GM12878 (cell line): ENCODE measurements around the gene RAD51B. TPM values are rescaled to one million over a fixed set of nuclear protein-coding genes. Genes with fewer than 3 reads are reported as not detected.

Experiments
- ATAC-seq: fragments of 200-7000 bp; cut with Tn5 transposase; 3 replicates; pipeline ENCODE4 v1.9.1; 2020; ENCODE audit warnings: mild to moderate bottlenecking, moderate library complexity
- BruUV-seq: library from RNA; stranded (reverse); fragments of 400-500 nt; replicated peaks from 2 replicates; lab custom pipeline; 2021; lab: Mats Ljungman, UMichigan
- CTCF ChIA-PET: fragments of 300-600 bp; sonication (Branson Sonifier 250); formaldehyde crosslinking; extraction: SDS; loops from one replicate; lab custom pipeline; 2021; ENCODE audit warnings: inconsistent platforms; lab: Yijun Ruan, JAX
- POLR2A ChIA-PET: fragments of 350-600 bp; formaldehyde crosslinking; extraction: SDS; loops from one replicate; lab custom pipeline; 2021; ENCODE audit warnings: inconsistent platforms; lab: Charles Lee
- RAD21 ChIA-PET: fragments of 300-600 bp; sonication (Branson Sonifier 250); formaldehyde crosslinking; loops from one replicate; lab custom pipeline; 2023; ENCODE audit warnings: antibody characterized with exemption; ENCODE audit not compliant: unreplicated experiment; lab: Charles Lee
- SMC1A ChIA-PET: fragments of 300-600 bp; sonication (Branson Sonifier 250); formaldehyde crosslinking; loops from one replicate; lab custom pipeline; 2023; ENCODE audit not compliant: unreplicated experiment, uncharacterized antibody; lab: Charles Lee
- DNase-seq: peaks from one replicate; pipeline ENCODE4 v3.0.0-alpha.2; 2011; ENCODE audit warnings: low read depth, low spot score
- FAIRE-seq: peaks from 3 replicates; lab custom pipeline; 2011; peaks lifted over from hg19 to GRCh38; lab: Jason Lieb, UNC
- H2AFZ ChIP-seq: 2 replicates; pipeline ENCODE4 v1.6.0; 2011; ENCODE audit warnings: low read depth, low read length, control low read depth; ENCODE audit not compliant: control insufficient read depth
- H3K27ac ChIP-seq: 2 replicates; pipeline ENCODE4 v1.5.1; 2011; ENCODE audit warnings: control low read depth; ENCODE audit not compliant: control insufficient read depth, insufficient read depth
- H3K27me3 ChIP-seq, 2 experiments: replicated peaks in 1 of 2; 2 replicates each; pipeline versions ENCODE4 v1.6.0 to v1.6.1; 2011; ENCODE audit warnings: low read length in 1 of 2; ENCODE audit not compliant: control insufficient read depth in 2 of 2, insufficient read depth in 2 of 2
- H3K36me3 ChIP-seq, 2 experiments: 2 replicates each; pipeline ENCODE4 v1.5.1; 2011; ENCODE audit warnings: low read length in 1 of 2; ENCODE audit not compliant: control insufficient read depth in 2 of 2, insufficient read depth in 2 of 2
- H3K4me1 ChIP-seq: 2 replicates; pipeline ENCODE4 v1.6.1; 2011; ENCODE audit warnings: mild to moderate bottlenecking, low read length, moderate library complexity, mixed read lengths; ENCODE audit not compliant: control insufficient read depth, insufficient read depth
- H3K4me2 ChIP-seq: 2 replicates; pipeline ENCODE4 v1.6.0; 2011; ENCODE audit warnings: control low read depth; ENCODE audit not compliant: control insufficient read depth, insufficient read depth
- H3K4me3 ChIP-seq: fragments of 200-600 bp; sonication (generic); 2 replicates; pipeline ENCODE4 v1.5.1; 2016
- H3K79me2 ChIP-seq: 2 replicates; pipeline ENCODE4 v1.6.0; 2011; ENCODE audit warnings: low read length; ENCODE audit not compliant: control insufficient read depth, insufficient read depth
- H3K9ac ChIP-seq: 2 replicates; pipeline ENCODE4 v1.8.0; 2011; ENCODE audit warnings: low read length, control low read depth, mixed read lengths; ENCODE audit not compliant: control insufficient read depth, insufficient read depth
- H3K9me3 ChIP-seq: replicated peaks from 3 replicates; pipeline ENCODE4 v1.5.1; 2011; ENCODE audit warnings: mild to moderate bottlenecking, low read length; ENCODE audit not compliant: control insufficient read depth, insufficient read depth
- H4K20me1 ChIP-seq: 2 replicates; pipeline ENCODE4 v1.6.0; 2011; ENCODE audit not compliant: control insufficient read depth, insufficient read depth
- BCL3 ChIP-seq: IDR thresholded peaks from 2 replicates; pipeline ENCODE4 v1.6.1; 2011; ENCODE audit warnings: borderline replicate concordance, low read depth, mild to moderate bottlenecking, moderate library complexity, low read length; ENCODE audit not compliant: insufficient read depth, poor library complexity, severe bottlenecking
- DPF2 ChIP-seq: fragments of 450-650 bp; IDR thresholded peaks from 2 replicates; pipeline ENCODE4 v1.6.1; 2017; ENCODE audit warnings: mild to moderate bottlenecking
- GATAD2B ChIP-seq: fragments of 450-650 bp; conservative IDR thresholded peaks from 2 replicates; pipeline ENCODE4 v1.6.1; 2017; ENCODE audit warnings: low read depth, mild to moderate bottlenecking, moderate library complexity
- HDAC6 ChIP-seq: fragments of 200-600 bp; sonication (generic); IDR thresholded peaks from one replicate; pipeline ENCODE4 v1.8.0; 2017; ENCODE audit warnings: antibody characterized with exemption; ENCODE audit not compliant: unreplicated experiment
- IRF4 ChIP-seq: IDR thresholded peaks from 2 replicates; pipeline ENCODE4 v1.6.1; 2011; ENCODE audit warnings: low read depth, low read length
- PAX8 ChIP-seq: fragments of 450-650 bp; IDR thresholded peaks from 2 replicates; pipeline ENCODE4 v1.6.1; 2017; ENCODE audit warnings: mild to moderate bottlenecking, moderate library complexity
- PML ChIP-seq: IDR thresholded peaks from 2 replicates; pipeline ENCODE4 v1.6.1; 2012; ENCODE audit warnings: low read length, inconsistent platforms
- RELA ChIP-seq: fragments of 450-650 bp; IDR thresholded peaks from 2 replicates; pipeline ENCODE4 v1.8.0; 2014; ENCODE audit warnings: borderline replicate concordance; ENCODE audit not compliant: partially characterized antibody
- SRF ChIP-seq, 2 experiments: IDR thresholded peaks; 2 replicates each; pipeline ENCODE4 v1.6.1; 2011; ENCODE audit warnings: low read depth in 2 of 2, low read length in 2 of 2, mild to moderate bottlenecking in 1 of 2, moderate library complexity in 1 of 2
- TCF3 ChIP-seq: IDR thresholded peaks from 2 replicates; pipeline ENCODE4 v1.6.1; 2012; ENCODE audit warnings: low read depth, mild to moderate bottlenecking, low read length, borderline replicate concordance; ENCODE audit not compliant: insufficient read depth
- WGBS: methylation state at CpG from one replicate; pipeline ENCODE4 v1.1.6; 2016; ENCODE audit warnings: low lambda C conversion rate; ENCODE audit not compliant: insufficient replicate concordance, insufficient coverage; ENCODE audit errors: missing lambda C conversion rate; 5-methylcytosine and 5-hydroxymethylcytosine counted together
- in situ Hi-C: fragments of 300-500 bp; cut with MboI; formaldehyde crosslinking; loops from 9 replicates; pipeline ENCODE4 v1.14.3; 2018; ENCODE audit warnings: mixed read lengths
- intact Hi-C: fragments of 100-400 bp; cut with micrococcal nuclease; formaldehyde crosslinking; loops from one replicate; pipeline ENCODE4 v1.14.2; 2022; ENCODE audit not compliant: unreplicated experiment
- polyA plus RNA-seq, 11 experiments: library from polyadenylated mRNA; depleted of rRNA in 4 of 11; unstranded in 6 of 11; stranded (reverse) in 5 of 11; fragments of >200 nt; fragmentation: Nextera tagmentation in 4 of 11; fragmentation: Illumina TruSeq in 1 of 11; extraction: Ambion mirVana in 4 of 11; extraction: Trizol in 1 of 11; gene quantifications; 1 replicate in 1 of 11; 2 replicates in 10 of 11; pipeline versions ENCODE4 v1.2.1 to v1.2.3, GENCODE V29; 2011 to 2016; ENCODE audit warnings: inconsistent platforms in 2 of 11, missing spikeins in 2 of 11, low read depth in 1 of 11
- total RNA-seq, 4 experiments: library from RNA; depleted of rRNA in 3 of 4; stranded (reverse); fragments of >200 nt in 3 of 4; fragmentation: Illumina TruSeq in 1 of 4; extraction: Trizol in 1 of 4; gene quantifications; 2 replicates each; pipeline versions ENCODE4 v1.2.1 to v1.2.3, GENCODE V29; 2013 to 2021
- TF ChIP-seq, protein P1 (sequence below): fragments of 450-650 bp; IDR thresholded peaks from 2 replicates; pipeline ENCODE4 v1.6.1; 2018; ENCODE audit warnings: mild to moderate bottlenecking, low read depth, moderate library complexity; ENCODE audit not compliant: partially characterized antibody
- TF ChIP-seq, protein P2 (sequence below): IDR thresholded peaks from 2 replicates; pipeline ENCODE4 v1.6.1; 2011; ENCODE audit warnings: low read depth, mild to moderate bottlenecking, low read length, moderate library complexity, borderline replicate concordance; ENCODE audit errors: extremely low read depth

The RAD51B gene
- total and polyA plus RNA-seq, 10 of the 15 experiments (the other 5 are each of a cell fraction or from before 2014, with no cell fraction given), result 9.8 to 26.8 (median 21.3) TPM

GRCh38 chr14:67857778-67858350 lies 38.3 kb downstream of the RAD51B start:
- SMC1A ChIA-PET, result interaction anchor here (0.8 to 2.5 kb wide), 5 partner anchors 15 to 27 kb away, joined by 3 to 6 read pairs (median 4); no protein-coding TSS in a partner anchor
- H3K4me3 ChIP-seq, result no peak overlapping the region
- H3K4me1 ChIP-seq, result peaks cover 6% of the 10 kb centered on the region
- H3K4me2 ChIP-seq, result no peak overlapping the region
- intact Hi-C loops, result no loop called here
- no peaks in the 10 kb centered on the region for H3K36me3 ChIP-seq
- H3K79me2 ChIP-seq, result no peaks in the 10 kb centered on the region
- ATAC-seq (no peak), DNase-seq (no peak), FAIRE-seq (no peak)
- BruUV-seq, result no TSS peak
- RAD21 ChIA-PET, result no interaction called here
- CTCF ChIA-PET, result interaction anchor here (0.8 to 1.9 kb wide), 4 partner anchors 17 to 27 kb away, joined by 3 to 12 read pairs (median 4); no protein-coding TSS in a partner anchor
- no peaks in the 10 kb centered on the region for H4K20me1 ChIP-seq
- H2AFZ ChIP-seq, result no peak overlapping the region
- H3K9me3 ChIP-seq, result no peaks in the 10 kb centered on the region
- H3K27me3 ChIP-seq, result no peaks in the 10 kb centered on the region
- POLR2A ChIA-PET, result interaction anchor here (0.8 kb wide), 1 partner anchor 37 kb away, joined by 3 read pairs; no protein-coding TSS in a partner anchor
- H3K9ac ChIP-seq, result no peak overlapping the region
- TF ChIP-seq BCL3, result no peak
- TF ChIP-seq RELA, result no peak
- no peak for TF ChIP-seq IRF4
- no peak for TF ChIP-seq GATAD2B
- TF ChIP-seq HDAC6, result no peak
- no peak for TF ChIP-seq SRF (IDR thresholded peaks at IDR 0.05; ENCODE audit: low read depth in 2 of 2, low read length in 2 of 2)
- TF ChIP-seq DPF2, result no peak
- no peak for TF ChIP-seq PML
- TF ChIP-seq TCF3, result no peak
- no peak for TF ChIP-seq PAX8
- TF ChIP-seq, protein P1, sequence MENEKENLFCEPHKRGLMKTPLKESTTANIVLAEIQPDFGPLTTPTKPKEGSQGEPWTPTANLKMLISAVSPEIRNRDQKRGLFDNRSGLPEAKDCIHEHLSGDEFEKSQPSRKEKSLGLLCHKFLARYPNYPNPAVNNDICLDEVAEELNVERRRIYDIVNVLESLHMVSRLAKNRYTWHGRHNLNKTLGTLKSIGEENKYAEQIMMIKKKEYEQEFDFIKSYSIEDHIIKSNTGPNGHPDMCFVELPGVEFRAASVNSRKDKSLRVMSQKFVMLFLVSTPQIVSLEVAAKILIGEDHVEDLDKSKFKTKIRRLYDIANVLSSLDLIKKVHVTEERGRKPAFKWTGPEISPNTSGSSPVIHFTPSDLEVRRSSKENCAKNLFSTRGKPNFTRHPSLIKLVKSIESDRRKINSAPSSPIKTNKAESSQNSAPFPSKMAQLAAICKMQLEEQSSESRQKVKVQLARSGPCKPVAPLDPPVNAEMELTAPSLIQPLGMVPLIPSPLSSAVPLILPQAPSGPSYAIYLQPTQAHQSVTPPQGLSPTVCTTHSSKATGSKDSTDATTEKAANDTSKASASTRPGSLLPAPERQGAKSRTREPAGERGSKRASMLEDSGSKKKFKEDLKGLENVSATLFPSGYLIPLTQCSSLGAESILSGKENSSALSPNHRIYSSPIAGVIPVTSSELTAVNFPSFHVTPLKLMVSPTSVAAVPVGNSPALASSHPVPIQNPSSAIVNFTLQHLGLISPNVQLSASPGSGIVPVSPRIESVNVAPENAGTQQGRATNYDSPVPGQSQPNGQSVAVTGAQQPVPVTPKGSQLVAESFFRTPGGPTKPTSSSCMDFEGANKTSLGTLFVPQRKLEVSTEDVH, result no peak
- TF ChIP-seq, protein P2, sequence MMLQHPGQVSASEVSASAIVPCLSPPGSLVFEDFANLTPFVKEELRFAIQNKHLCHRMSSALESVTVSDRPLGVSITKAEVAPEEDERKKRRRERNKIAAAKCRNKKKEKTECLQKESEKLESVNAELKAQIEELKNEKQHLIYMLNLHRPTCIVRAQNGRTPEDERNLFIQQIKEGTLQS, result no peak
- in situ Hi-C loops, result no loop called here
- 95% methylated on average over 20 of the region's 20 CpGs for WGBS
- H3K27ac ChIP-seq, result no peak overlapping the region
